Transverse colon (tissue), 3 donors: ENCODE data around the gene P2RY6.

Experiments
- CTCF ChIP-seq, 5 experiments: fragments of 200-600 bp in 3 of 5; fragments of 450-650 bp in 2 of 5; sonication (generic) in 3 of 5; IDR thresholded peaks; 1 replicate in 2 of 5; 2 replicates in 3 of 5; pipeline ENCODE4 v1.5.1; 2016 to 2017; ENCODE audit warnings: antibody characterized with exemption in 5 of 5, inconsistent platforms in 3 of 5, mild to moderate bottlenecking in 2 of 5, moderate library complexity in 1 of 5
- POLR2A ChIP-seq: fragments of 450-650 bp; IDR thresholded peaks from one replicate; pipeline ENCODE4 v1.6.1; 2016; ENCODE audit warnings: antibody characterized with exemption, mild to moderate bottlenecking, moderate library complexity

GRCh38 chr11:73288192-73288872 lies 16.2 kb downstream of the P2RY6 start:
- no peak for TF ChIP-seq POLR2A
- TF ChIP-seq CTCF (IDR thresholded peaks at IDR 0.05) = no peak
